ENCODE measurements around the gene IGSF5. TPM values are rescaled to one million over a fixed set of nuclear protein-coding genes. Genes with fewer than 3 reads are reported as not detected.

Gene IGSF5
- total RNA-seq, 4 donors from 2014 or later = 0.27 TPM; not detected in 3

DNA sequence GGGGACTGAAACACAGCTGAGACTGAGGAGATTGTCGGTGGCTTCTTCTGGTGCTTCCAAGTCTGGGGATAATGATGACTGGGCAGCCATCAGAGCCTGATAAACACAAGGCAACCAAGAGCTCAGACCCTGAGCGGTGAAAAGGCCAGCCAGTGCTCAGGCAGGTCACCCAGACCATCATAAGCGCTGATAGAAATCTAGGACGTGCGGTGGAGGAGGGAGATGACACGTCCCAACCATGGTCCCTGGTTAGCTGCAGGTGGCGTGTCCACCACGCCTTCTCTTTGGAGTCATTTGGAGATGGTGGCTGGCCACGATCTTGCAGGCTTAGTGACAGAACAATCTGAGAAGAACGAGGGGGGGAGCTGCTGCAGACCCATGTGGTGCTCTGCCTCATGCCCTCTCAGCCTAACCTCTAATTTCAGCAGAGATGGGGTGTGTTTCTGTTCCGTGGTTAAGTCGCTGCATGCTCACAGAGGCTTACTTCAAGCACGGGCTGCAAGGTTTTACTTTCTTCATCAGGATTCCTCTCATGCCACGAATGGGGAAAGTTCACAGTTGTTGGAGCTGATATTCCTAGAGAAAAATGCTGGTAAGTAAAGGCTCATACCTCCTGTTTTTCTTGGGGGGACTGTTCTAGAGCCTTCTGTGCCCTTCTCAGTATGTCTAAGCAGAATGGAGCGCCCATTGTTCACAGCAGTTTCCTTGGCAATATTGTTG lies 17.4 kb upstream of the IGSF5 start:
- Histone ChIP-seq H3K4me1 (no peaks in the 10 kb centered on the region), H3K36me3 (no peaks in the 10 kb centered on the region), H3K27ac (no peak overlapping the region), H3K9me3 (no peaks in the 10 kb centered on the region), H3K4me3 (no peak overlapping the region), H3K27me3 (no peaks in the 10 kb centered on the region)
- 71 to 90% methylated on average over 9 to 15 of the region's 15 CpGs for WGBS, 2 donors (ENCODE audit: low coverage in 1 of 2)
- intact Hi-C loops (cut with DNase I; ENCODE audit: low total_unique reads) (no loop called here), in situ Hi-C loops (cut with MboI; ENCODE audit: low pct_ligation_motif_present in 1 of 4, low pct_unique_long_range_greater_than_20kb in 1 of 4, low sequenced_read_pairs in 3 of 4) (loop anchor here in 1 of 4 donors (10.0 kb wide), 1 partner anchor 203 kb away; no protein-coding TSS in a partner anchor)
- TF ChIP-seq POLR2AphosphoS5 (IDR thresholded peaks at IDR 0.05) (no peak), POLR2A (IDR thresholded peaks at IDR 0.05) (no peak), EP300 (IDR thresholded peaks at IDR 0.05; ENCODE audit: low read depth) (no peak)
- TF ChIP-seq, protein P1, sequence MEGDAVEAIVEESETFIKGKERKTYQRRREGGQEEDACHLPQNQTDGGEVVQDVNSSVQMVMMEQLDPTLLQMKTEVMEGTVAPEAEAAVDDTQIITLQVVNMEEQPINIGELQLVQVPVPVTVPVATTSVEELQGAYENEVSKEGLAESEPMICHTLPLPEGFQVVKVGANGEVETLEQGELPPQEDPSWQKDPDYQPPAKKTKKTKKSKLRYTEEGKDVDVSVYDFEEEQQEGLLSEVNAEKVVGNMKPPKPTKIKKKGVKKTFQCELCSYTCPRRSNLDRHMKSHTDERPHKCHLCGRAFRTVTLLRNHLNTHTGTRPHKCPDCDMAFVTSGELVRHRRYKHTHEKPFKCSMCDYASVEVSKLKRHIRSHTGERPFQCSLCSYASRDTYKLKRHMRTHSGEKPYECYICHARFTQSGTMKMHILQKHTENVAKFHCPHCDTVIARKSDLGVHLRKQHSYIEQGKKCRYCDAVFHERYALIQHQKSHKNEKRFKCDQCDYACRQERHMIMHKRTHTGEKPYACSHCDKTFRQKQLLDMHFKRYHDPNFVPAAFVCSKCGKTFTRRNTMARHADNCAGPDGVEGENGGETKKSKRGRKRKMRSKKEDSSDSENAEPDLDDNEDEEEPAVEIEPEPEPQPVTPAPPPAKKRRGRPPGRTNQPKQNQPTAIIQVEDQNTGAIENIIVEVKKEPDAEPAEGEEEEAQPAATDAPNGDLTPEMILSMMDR (IDR thresholded peaks at IDR 0.05) = no peak
- no peak for DNase-seq

DNA sequence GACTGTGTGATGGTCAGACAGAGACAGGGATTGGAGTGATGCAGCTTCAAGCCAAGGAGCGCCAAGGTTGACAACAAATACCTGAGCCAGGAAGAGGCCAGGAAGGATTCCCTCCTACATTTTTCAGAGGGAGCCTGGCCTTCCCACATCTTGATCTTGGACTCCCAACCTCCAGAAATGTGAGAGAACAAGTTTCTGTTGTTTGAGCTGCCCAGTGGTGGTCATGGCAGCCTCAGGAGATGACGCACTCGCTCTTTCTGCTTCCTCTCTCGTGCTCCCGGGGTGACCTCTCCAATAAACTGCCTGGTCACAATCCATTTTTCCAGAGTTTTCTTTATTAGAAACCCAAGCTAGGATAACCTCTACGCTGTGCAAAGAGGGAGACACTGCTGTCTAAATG lies 16.6 kb upstream of the IGSF5 start:
- H3K4me3 ChIP-seq = no peak overlapping the region
- H3K9me3 ChIP-seq = no peaks in the 10 kb centered on the region
- no peak for TF ChIP-seq EP300 (IDR thresholded peaks at IDR 0.05; ENCODE audit: low read depth)
- TF ChIP-seq POLR2AphosphoS5 (IDR thresholded peaks at IDR 0.05) = no peak
- TF ChIP-seq, protein P1 (IDR thresholded peaks at IDR 0.05) = no peak
- no peak for TF ChIP-seq POLR2A (IDR thresholded peaks at IDR 0.05)
- H3K27ac ChIP-seq = no peak overlapping the region
- 87 to 91% methylated on average over 6 of the region's 6 CpGs for WGBS, 2 donors (ENCODE audit: low coverage in 1 of 2)
- intact Hi-C loops (cut with DNase I; ENCODE audit: low total_unique reads) (no loop called here), in situ Hi-C loops (cut with MboI; ENCODE audit: low pct_ligation_motif_present in 1 of 4, low pct_unique_long_range_greater_than_20kb in 1 of 4, low sequenced_read_pairs in 3 of 4) (loop anchor here in 1 of 4 donors (10.0 kb wide), 1 partner anchor 204 kb away; no protein-coding TSS in a partner anchor)
- no peaks in the 10 kb centered on the region for H3K36me3 ChIP-seq
- H3K27me3 ChIP-seq = no peaks in the 10 kb centered on the region
- DNase-seq = no peak
- no peaks in the 10 kb centered on the region for H3K4me1 ChIP-seq

DNA sequence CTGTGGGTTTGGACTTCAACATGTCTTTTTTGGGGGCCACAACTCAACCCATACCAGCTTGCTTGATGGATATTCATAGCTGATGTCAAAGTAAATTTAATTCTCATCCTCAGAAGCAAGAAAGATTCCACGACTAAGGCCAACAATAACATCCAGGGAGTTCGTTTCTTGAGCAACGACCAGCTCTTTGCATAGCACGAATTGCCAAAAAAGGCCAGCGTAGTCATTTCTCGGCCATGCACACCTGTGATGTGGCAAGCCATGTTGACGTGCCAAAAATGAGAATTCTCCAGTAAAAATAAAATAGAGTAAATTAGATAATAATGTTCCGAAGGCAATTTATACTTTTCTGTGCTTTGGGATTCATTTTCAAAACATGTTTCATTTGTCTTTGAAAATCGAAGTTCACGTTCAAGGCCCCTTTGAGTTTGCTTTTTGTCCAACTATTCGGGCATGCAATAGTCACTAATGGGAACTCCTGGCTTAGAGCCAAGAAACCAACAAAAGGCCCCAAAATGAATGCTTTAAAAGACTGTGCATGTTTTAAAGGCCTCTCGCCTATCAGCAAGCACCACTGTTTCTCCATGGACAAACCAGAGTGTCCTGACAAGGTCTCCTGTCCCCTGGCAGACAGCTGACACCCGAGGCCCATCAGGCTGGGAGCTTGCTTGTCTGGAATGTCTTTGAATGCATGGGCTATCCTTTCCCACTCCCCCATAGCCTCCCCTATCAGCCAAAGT lies 14.4 kb upstream of the IGSF5 start:
- in situ Hi-C loops (cut with MboI; ENCODE audit: low pct_ligation_motif_present in 1 of 4, low pct_unique_long_range_greater_than_20kb in 1 of 4, low sequenced_read_pairs in 3 of 4) (no loop called here), intact Hi-C loops (cut with DNase I; ENCODE audit: low total_unique reads) (no loop called here)
- DNase-seq = no peak
- H3K27me3 ChIP-seq = no peaks in the 10 kb centered on the region
- no peaks in the 10 kb centered on the region for H3K4me1 ChIP-seq
- H3K36me3 ChIP-seq = no peaks in the 10 kb centered on the region
- WGBS, 2 donors (ENCODE audit: low coverage in 1 of 2) = 80 to 86% methylated on average over 12 to 13 of the region's 13 CpGs
- no peaks in the 10 kb centered on the region for H3K9me3 ChIP-seq
- H3K4me3 ChIP-seq = no peak overlapping the region
- H3K27ac ChIP-seq = no peak overlapping the region
- TF ChIP-seq, protein P1 (IDR thresholded peaks at IDR 0.05) = no peak
- TF ChIP-seq POLR2A (IDR thresholded peaks at IDR 0.05) (no peak), POLR2AphosphoS5 (IDR thresholded peaks at IDR 0.05) (no peak), EP300 (IDR thresholded peaks at IDR 0.05; ENCODE audit: low read depth) (no peak)

DNA sequence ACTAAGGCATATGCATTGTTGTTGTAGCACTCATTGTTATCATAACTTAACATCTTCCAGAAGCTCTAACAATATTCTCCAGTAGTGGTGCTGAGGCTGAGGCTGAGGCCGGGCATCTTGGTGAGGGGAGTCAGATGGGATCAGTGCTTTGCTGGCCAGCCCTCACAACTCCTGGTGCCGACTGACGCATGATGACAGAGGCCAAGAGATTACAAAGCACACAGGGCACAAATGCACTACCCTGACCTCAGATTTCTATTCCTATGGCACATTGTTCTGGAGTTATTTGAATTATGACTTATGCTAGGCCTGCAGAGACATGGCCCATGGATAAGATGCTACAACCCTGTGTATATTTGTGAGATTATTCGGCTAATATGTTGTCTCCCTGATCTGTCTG lies 8.3 kb upstream of the IGSF5 start:
- no peaks in the 10 kb centered on the region for H3K9me3 ChIP-seq
- no peak for DNase-seq
- no peak overlapping the region for H3K4me3 ChIP-seq
- H3K36me3 ChIP-seq = no peaks in the 10 kb centered on the region
- H3K27me3 ChIP-seq = no peaks in the 10 kb centered on the region
- no peaks in the 10 kb centered on the region for H3K4me1 ChIP-seq
- WGBS, 2 donors (ENCODE audit: low coverage in 1 of 2) = 73 to 91% methylated on average over 1 to 4 of the region's 4 CpGs
- intact Hi-C loops (cut with DNase I; ENCODE audit: low total_unique reads) (no loop called here), in situ Hi-C loops (cut with MboI; ENCODE audit: low pct_ligation_motif_present in 1 of 4, low pct_unique_long_range_greater_than_20kb in 1 of 4, low sequenced_read_pairs in 3 of 4) (no loop called here)
- H3K27ac ChIP-seq = no peak overlapping the region
- no peak for TF ChIP-seq EP300 (IDR thresholded peaks at IDR 0.05; ENCODE audit: low read depth)
- TF ChIP-seq POLR2AphosphoS5 (IDR thresholded peaks at IDR 0.05) = no peak
- TF ChIP-seq, protein P1 (IDR thresholded peaks at IDR 0.05) = no peak
- no peak for TF ChIP-seq POLR2A (IDR thresholded peaks at IDR 0.05)

Measured in transverse colon (tissue), 4 donors.